Fibroblast of lung (primary cell): ENCODE measurements around the gene MEP1B.

ENCODE experiments used
- EZH2 ChIP-seq: IDR thresholded peaks from 2 replicates; pipeline ENCODE4 v1.5.1; 2012; ENCODE audit warnings: low read length, control low read depth, mild to moderate bottlenecking; ENCODE audit errors: missing control alignments
- TF ChIP-seq, protein P1 (sequence below), 2 donors: IDR thresholded peaks in 1 of 2; conservative IDR thresholded peaks in 1 of 2; 1 replicate in 1 of 2; 2 replicates in 1 of 2; pipeline ENCODE4 v1.5.1; 2011 to 2012; ENCODE audit warnings: low read length in 2 of 2, control low read depth in 1 of 2, inconsistent platforms in 1 of 2, low read depth in 1 of 2, mild to moderate bottlenecking in 1 of 2

DNA sequence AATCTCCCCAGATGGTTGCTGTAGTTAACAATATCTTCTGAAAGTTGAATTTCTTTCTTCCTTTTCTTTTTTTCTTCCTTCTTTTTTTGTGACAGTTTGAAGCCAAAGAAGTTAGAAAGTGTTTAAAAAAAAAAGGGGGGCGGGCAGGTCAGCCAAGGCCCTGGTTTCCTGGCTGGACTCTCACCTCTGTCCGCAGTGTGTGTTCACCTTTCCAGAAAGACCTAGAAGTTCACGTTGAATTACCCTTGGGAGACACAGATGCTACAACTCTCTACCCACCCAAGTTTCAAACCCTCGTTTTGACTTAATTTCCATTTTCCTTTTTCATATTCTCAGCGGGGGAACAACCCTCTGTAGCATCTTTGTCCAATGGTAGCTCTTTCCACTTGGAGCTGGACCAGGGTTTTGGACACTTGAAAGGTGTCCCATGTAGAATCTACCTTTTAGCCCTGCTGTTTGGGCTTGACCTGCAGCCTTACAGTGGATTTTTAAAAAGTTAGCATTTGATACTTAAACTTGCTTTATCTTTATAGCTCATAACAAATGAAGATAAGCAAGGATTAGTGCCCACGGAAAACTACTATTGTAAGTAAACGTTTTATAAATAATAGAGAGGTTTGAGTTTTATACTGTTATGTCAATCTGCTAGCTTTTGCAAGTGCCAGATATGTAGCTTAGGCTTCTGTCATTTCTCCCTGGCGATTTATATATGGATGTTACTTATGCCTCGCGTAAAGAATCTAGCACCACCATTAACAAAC lies 20.0 kb downstream of the MEP1B start:
- TF ChIP-seq, protein P1, sequence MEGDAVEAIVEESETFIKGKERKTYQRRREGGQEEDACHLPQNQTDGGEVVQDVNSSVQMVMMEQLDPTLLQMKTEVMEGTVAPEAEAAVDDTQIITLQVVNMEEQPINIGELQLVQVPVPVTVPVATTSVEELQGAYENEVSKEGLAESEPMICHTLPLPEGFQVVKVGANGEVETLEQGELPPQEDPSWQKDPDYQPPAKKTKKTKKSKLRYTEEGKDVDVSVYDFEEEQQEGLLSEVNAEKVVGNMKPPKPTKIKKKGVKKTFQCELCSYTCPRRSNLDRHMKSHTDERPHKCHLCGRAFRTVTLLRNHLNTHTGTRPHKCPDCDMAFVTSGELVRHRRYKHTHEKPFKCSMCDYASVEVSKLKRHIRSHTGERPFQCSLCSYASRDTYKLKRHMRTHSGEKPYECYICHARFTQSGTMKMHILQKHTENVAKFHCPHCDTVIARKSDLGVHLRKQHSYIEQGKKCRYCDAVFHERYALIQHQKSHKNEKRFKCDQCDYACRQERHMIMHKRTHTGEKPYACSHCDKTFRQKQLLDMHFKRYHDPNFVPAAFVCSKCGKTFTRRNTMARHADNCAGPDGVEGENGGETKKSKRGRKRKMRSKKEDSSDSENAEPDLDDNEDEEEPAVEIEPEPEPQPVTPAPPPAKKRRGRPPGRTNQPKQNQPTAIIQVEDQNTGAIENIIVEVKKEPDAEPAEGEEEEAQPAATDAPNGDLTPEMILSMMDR (conservative IDR thresholded peaks at IDR 0.05 in 1 of 2, IDR thresholded peaks at IDR 0.05 in 1 of 2; ENCODE audit: low read depth in 1 of 2, low read length in 2 of 2) = no peak
- no peak for TF ChIP-seq EZH2
